B cell (primary cell): ENCODE measurements around the gene REN.

ENCODE experiments used
- CTCF ChIP-seq: fragments of 200-600 bp; IDR thresholded peaks from one replicate; pipeline ENCODE4 v1.8.0; 2022; ENCODE audit warnings: antibody characterized with exemption, mild to moderate bottlenecking
- EZH2 ChIP-seq: IDR thresholded peaks from 2 replicates; pipeline ENCODE4 v1.6.1; 2012; ENCODE audit warnings: borderline replicate concordance, low read depth, mild to moderate bottlenecking, moderate library complexity, low read length; ENCODE audit not compliant: insufficient read depth, poor library complexity, severe bottlenecking

GRCh38 chr1:204105131-204105515 lies 61.0 kb downstream of the REN start:
- no peak for TF ChIP-seq EZH2
- TF ChIP-seq CTCF: no peak
